HepG2 (cell line): ENCODE data around the gene PACS2. TPM values are rescaled to one million over a fixed set of nuclear protein-coding genes. Genes with fewer than 3 reads are reported as not detected.

Experiments
- DNMT1 ChIP-seq: sonication (generic); formaldehyde crosslinking; IDR thresholded peaks from 2 replicates; pipeline ENCODE4 v1.5.1; 2020; ENCODE audit warnings: mild to moderate bottlenecking, missing genetic modification reagents
- ESRRA ChIP-seq: sonication (generic); formaldehyde crosslinking; IDR thresholded peaks from 2 replicates; pipeline ENCODE4 v1.5.1; 2020; ENCODE audit warnings: mild to moderate bottlenecking, low read depth, missing genetic modification reagents
- GTF3A ChIP-seq: sonication (generic); formaldehyde crosslinking; conservative IDR thresholded peaks from 2 replicates; pipeline ENCODE4 v1.4.0; 2020; ENCODE audit warnings: mild to moderate bottlenecking, missing genetic modification reagents
- JUN ChIP-seq: sonication (generic); formaldehyde crosslinking; IDR thresholded peaks from 2 replicates; pipeline ENCODE4 v1.4.0; 2020; ENCODE audit warnings: mild to moderate bottlenecking, missing genetic modification reagents
- MATR3 ChIP-seq: sonication (generic); formaldehyde crosslinking; IDR thresholded peaks from 2 replicates; pipeline ENCODE4 v1.4.0; 2020; ENCODE audit warnings: missing genetic modification reagents
- ZNF10 ChIP-seq: sonication (generic); formaldehyde crosslinking; IDR thresholded peaks from 2 replicates; pipeline ENCODE4 v1.4.0; 2020; ENCODE audit warnings: mild to moderate bottlenecking, low read depth, missing genetic modification reagents, borderline replicate concordance
- ZNF276 ChIP-seq: sonication (generic); formaldehyde crosslinking; IDR thresholded peaks from 2 replicates; pipeline ENCODE4 v1.4.0; 2020; ENCODE audit warnings: mild to moderate bottlenecking, low read depth, missing genetic modification reagents
- ZNF441 ChIP-seq: sonication (generic); formaldehyde crosslinking; IDR thresholded peaks from 2 replicates; pipeline ENCODE4 v1.7.0; 2021; ENCODE audit warnings: missing genetic modification reagents, borderline replicate concordance
- ZNF574 ChIP-seq: sonication (generic); formaldehyde crosslinking; IDR thresholded peaks from 2 replicates; pipeline ENCODE4 v1.4.0; 2020; ENCODE audit warnings: missing genetic modification reagents
- polyA plus RNA-seq, 8 experiments: library from polyadenylated mRNA; depleted of rRNA in 3 of 8; stranded (reverse) in 7 of 8; unstranded in 1 of 8; fragments of >200 nt; fragmentation: Illumina TruSeq in 4 of 8; extraction: Trizol in 4 of 8; gene quantifications; 2 replicates each; pipeline versions ENCODE4 v1.2.1 to v1.2.3, GENCODE V29; 2011 to 2016; ENCODE audit warnings: low read depth in 4 of 8, missing spikeins in 1 of 8, mixed read lengths in 1 of 8; ENCODE audit not compliant: insufficient read depth in 1 of 8
- total RNA-seq, 5 experiments: library from RNA; depleted of rRNA; stranded (reverse); fragments of >200 nt; fragmentation: Illumina TruSeq; extraction: Trizol; gene quantifications; 2 replicates each; pipeline ENCODE4 v1.2.3, GENCODE V29; 2016; ENCODE audit warnings: low read depth in 1 of 5
- TF ChIP-seq, protein P1 (sequence below): sonication (generic); formaldehyde crosslinking; IDR thresholded peaks from 2 replicates; pipeline ENCODE4 v1.4.0; 2020; ENCODE audit warnings: missing genetic modification reagents
- TF ChIP-seq, protein P2 (sequence below): sonication (generic); formaldehyde crosslinking; IDR thresholded peaks from 2 replicates; pipeline ENCODE4 v1.4.0; 2020; ENCODE audit warnings: mild to moderate bottlenecking, missing genetic modification reagents
- TF ChIP-seq, protein P3 (sequence below): IDR thresholded peaks from 2 replicates; pipeline ENCODE4 v1.6.1; 2016; ENCODE audit warnings: control low read depth
- TF ChIP-seq, protein P4 (sequence below): sonication (generic); formaldehyde crosslinking; IDR thresholded peaks from 2 replicates; pipeline ENCODE4 v1.5.1; 2020; ENCODE audit warnings: mild to moderate bottlenecking, missing genetic modification reagents
- TF ChIP-seq, protein P5 (sequence below): sonication (generic); formaldehyde crosslinking; IDR thresholded peaks from 2 replicates; pipeline ENCODE4 v1.5.1; 2020; ENCODE audit warnings: missing genetic modification reagents, mild to moderate bottlenecking, borderline replicate concordance

The PACS2 gene
- total and polyA plus RNA-seq, 2 of the 13 experiments (the other 11 are each of a cell fraction or from before 2014, with no cell fraction given): 23.6 to 27.6 TPM

DNA sequence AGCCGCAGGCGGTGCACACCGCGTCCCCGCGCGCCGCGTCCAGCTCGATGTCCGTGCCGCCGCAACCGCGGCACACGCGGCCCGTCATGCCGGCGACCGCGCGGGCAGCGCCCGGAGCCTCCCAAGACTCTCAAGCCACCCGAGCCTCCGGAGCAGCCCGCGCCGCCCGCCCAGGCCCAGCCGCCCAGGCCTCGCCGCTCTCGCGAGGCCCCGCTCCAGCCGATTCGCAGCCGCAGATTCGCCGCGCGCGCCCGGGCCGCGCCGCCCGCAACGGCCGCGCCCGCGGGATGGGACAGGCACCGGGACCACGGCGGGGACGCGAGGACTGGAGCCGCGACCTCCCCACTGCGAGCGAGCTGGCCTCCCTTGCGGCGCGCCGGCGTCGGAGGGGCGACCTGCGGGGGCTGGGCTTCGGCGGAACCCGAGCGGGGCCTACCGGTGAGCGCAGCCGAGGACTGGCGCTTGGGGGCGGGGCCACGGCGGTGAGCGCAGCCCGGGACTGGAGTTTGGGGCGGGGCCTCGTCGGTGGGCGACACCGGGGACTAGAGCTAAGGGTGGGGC is 13.9 kb upstream of the PACS2 start, which contains the start of gene BRF1 (continued):
- TF ChIP-seq ZNF276 (CRISPR knock-in tag) (peak; percentile 44; the same call in 1 of the 2 replicates), ZNF10 (CRISPR knock-in tag) (no peak), DNMT1 (CRISPR knock-in tag) (no peak), ZNF441 (CRISPR knock-in tag) (no peak), GTF3A (CRISPR knock-in tag) (no peak), ESRRA (CRISPR knock-in tag) (peak; percentile 44; the same call in 1 of the 2 replicates), ZNF574 (CRISPR knock-in tag) (peak; percentile 30), JUN (no peak), MATR3 (no peak)
- TF ChIP-seq, protein P1, sequence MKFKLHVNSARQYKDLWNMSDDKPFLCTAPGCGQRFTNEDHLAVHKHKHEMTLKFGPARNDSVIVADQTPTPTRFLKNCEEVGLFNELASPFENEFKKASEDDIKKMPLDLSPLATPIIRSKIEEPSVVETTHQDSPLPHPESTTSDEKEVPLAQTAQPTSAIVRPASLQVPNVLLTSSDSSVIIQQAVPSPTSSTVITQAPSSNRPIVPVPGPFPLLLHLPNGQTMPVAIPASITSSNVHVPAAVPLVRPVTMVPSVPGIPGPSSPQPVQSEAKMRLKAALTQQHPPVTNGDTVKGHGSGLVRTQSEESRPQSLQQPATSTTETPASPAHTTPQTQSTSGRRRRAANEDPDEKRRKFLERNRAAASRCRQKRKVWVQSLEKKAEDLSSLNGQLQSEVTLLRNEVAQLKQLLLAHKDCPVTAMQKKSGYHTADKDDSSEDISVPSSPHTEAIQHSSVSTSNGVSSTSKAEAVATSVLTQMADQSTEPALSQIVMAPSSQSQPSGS: no peak
- TF ChIP-seq, protein P2, sequence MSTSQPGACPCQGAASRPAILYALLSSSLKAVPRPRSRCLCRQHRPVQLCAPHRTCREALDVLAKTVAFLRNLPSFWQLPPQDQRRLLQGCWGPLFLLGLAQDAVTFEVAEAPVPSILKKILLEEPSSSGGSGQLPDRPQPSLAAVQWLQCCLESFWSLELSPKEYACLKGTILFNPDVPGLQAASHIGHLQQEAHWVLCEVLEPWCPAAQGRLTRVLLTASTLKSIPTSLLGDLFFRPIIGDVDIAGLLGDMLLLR: peak; percentile 63; the same call in 1 of the 2 replicates
- TF ChIP-seq, protein P3, sequence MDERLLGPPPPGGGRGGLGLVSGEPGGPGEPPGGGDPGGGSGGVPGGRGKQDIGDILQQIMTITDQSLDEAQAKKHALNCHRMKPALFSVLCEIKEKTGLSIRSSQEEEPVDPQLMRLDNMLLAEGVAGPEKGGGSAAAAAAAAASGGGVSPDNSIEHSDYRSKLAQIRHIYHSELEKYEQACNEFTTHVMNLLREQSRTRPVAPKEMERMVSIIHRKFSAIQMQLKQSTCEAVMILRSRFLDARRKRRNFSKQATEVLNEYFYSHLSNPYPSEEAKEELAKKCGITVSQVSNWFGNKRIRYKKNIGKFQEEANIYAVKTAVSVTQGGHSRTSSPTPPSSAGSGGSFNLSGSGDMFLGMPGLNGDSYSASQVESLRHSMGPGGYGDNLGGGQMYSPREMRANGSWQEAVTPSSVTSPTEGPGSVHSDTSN (CRISPR knock-in tag): no peak
- TF ChIP-seq, protein P4, sequence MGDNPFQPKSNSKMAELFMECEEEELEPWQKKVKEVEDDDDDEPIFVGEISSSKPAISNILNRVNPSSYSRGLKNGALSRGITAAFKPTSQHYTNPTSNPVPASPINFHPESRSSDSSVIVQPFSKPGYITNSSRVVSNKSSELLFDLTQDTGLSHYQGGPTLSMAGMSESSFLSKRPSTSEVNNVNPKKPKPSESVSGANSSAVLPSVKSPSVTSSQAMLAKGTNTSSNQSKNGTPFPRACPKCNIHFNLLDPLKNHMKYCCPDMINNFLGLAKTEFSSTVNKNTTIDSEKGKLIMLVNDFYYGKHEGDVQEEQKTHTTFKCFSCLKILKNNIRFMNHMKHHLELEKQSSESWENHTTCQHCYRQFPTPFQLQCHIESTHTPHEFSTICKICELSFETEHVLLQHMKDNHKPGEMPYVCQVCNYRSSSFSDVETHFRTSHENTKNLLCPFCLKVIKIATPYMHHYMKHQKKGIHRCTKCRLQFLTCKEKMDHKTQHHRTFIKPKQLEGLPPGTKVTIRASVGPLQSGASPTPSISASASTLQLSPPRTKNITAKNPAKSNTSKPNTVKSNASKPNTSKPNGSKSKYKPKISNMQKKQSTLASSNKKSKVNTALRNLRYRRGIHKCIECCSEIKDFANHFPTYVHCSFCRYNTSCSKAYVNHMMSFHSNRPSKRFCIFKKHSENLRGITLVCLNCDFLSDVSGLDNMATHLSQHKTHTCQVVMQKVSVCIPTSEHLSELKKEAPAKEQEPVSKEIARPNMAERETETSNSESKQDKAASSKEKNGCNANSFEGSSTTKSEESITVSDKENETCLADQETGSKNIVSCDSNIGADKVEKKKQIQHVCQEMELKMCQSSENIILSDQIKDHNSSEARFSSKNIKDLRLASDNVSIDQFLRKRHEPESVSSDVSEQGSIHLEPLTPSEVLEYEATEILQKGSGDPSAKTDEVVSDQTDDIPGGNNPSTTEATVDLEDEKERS (CRISPR knock-in tag): no peak
- TF ChIP-seq, protein P5, sequence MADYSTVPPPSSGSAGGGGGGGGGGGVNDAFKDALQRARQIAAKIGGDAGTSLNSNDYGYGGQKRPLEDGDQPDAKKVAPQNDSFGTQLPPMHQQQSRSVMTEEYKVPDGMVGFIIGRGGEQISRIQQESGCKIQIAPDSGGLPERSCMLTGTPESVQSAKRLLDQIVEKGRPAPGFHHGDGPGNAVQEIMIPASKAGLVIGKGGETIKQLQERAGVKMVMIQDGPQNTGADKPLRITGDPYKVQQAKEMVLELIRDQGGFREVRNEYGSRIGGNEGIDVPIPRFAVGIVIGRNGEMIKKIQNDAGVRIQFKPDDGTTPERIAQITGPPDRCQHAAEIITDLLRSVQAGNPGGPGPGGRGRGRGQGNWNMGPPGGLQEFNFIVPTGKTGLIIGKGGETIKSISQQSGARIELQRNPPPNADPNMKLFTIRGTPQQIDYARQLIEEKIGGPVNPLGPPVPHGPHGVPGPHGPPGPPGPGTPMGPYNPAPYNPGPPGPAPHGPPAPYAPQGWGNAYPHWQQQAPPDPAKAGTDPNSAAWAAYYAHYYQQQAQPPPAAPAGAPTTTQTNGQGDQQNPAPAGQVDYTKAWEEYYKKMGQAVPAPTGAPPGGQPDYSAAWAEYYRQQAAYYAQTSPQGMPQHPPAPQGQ (CRISPR knock-in tag): no peak
